HepG2 (cell line): Measurements from ENCODE around the gene PRRT1. TPM values are rescaled to one million over a fixed set of nuclear protein-coding genes. Genes with fewer than 3 reads are reported as not detected.
A peak's percentile ranks its signal among the peaks of the same experiment; 100 is the strongest.

Experiments used
- BCL6 ChIP-seq: IDR thresholded peaks from 2 replicates; pipeline ENCODE4 v1.6.1; 2016; ENCODE audit warnings: missing genetic modification reagents, missing compliant biosample characterization
- BHLHE40 ChIP-seq: IDR thresholded peaks from 2 replicates; pipeline ENCODE4 v1.6.1; 2011; ENCODE audit warnings: low read length, improper control_type of control experiment
- CSRNP1 ChIP-seq: sonication (generic); formaldehyde crosslinking; IDR thresholded peaks from 2 replicates; pipeline ENCODE4 v1.8.1; 2023; ENCODE audit warnings: mild to moderate bottlenecking, missing genetic modification reagents
- HOMEZ ChIP-seq: IDR thresholded peaks from 2 replicates; pipeline ENCODE4 v1.6.1; 2016; ENCODE audit warnings: low read depth
- IKZF5 ChIP-seq: IDR thresholded peaks from 2 replicates; pipeline ENCODE4 v1.6.1; 2018; ENCODE audit warnings: missing genetic modification reagents, mild to moderate bottlenecking, missing compliant biosample characterization
- MXI1 ChIP-seq: IDR thresholded peaks from 3 replicates; pipeline ENCODE4 v1.6.1; 2012; ENCODE audit warnings: low read depth, low read length, inconsistent platforms, borderline replicate concordance
- NAIF1 ChIP-seq: sonication (generic); formaldehyde crosslinking; IDR thresholded peaks from 2 replicates; pipeline ENCODE4 v1.5.0; 2020; ENCODE audit warnings: mild to moderate bottlenecking, missing genetic modification reagents, borderline replicate concordance
- RAD21 ChIP-seq: fragments of 450-650 bp; formaldehyde crosslinking; IDR thresholded peaks from 2 replicates; pipeline ENCODE4 v1.5.0; 2020; ENCODE audit warnings: mild to moderate bottlenecking
- SIN3A ChIP-seq: IDR thresholded peaks from 2 replicates; pipeline ENCODE4 v1.6.1; 2011; ENCODE audit warnings: low read depth, mild to moderate bottlenecking, control low read depth, low read length, borderline replicate concordance
- SMAD9 ChIP-seq: sonication (generic); formaldehyde crosslinking; IDR thresholded peaks from 2 replicates; pipeline ENCODE4 v1.5.1; 2020; ENCODE audit warnings: mild to moderate bottlenecking, missing genetic modification reagents
- SP2 ChIP-seq: sonication (generic); formaldehyde crosslinking; IDR thresholded peaks from 2 replicates; pipeline ENCODE4 v1.5.1; 2020; ENCODE audit warnings: mild to moderate bottlenecking, missing genetic modification reagents
- SRSF9 ChIP-seq: fragments of 200-400 bp; formaldehyde crosslinking; IDR thresholded peaks from 2 replicates; pipeline ENCODE4 v1.6.1; 2018; ENCODE audit warnings: borderline replicate concordance, mild to moderate bottlenecking, low read depth, low read length; ENCODE audit not compliant: insufficient read depth, poor library complexity, severe bottlenecking
- TFAP4 ChIP-seq: sonication (generic); IDR thresholded peaks from 2 replicates; pipeline ENCODE4 v1.6.1; 2016; ENCODE audit warnings: low read depth, borderline replicate concordance
- YEATS2 ChIP-seq: sonication (generic); formaldehyde crosslinking; IDR thresholded peaks from 2 replicates; pipeline ENCODE4 v1.4.0; 2020; ENCODE audit warnings: missing genetic modification reagents, borderline replicate concordance
- ZNF576 ChIP-seq: sonication (generic); formaldehyde crosslinking; IDR thresholded peaks from 2 replicates; pipeline ENCODE4 v1.4.0; 2020; ENCODE audit warnings: mild to moderate bottlenecking, missing genetic modification reagents
- ZNF780A ChIP-seq: sonication (generic); formaldehyde crosslinking; IDR thresholded peaks from 2 replicates; pipeline ENCODE4 v1.8.0; 2022; ENCODE audit warnings: mild to moderate bottlenecking, missing genetic modification reagents, moderate library complexity
- ZNF790 ChIP-seq: sonication (generic); formaldehyde crosslinking; IDR thresholded peaks from 2 replicates; pipeline ENCODE4 v1.8.0; 2022; ENCODE audit warnings: missing genetic modification reagents, mild to moderate bottlenecking, borderline replicate concordance
- polyA plus RNA-seq, 8 experiments: library from polyadenylated mRNA; depleted of rRNA in 3 of 8; stranded (reverse) in 7 of 8; unstranded in 1 of 8; fragments of >200 nt; fragmentation: Illumina TruSeq in 4 of 8; extraction: Trizol in 4 of 8; gene quantifications; 2 replicates each; pipeline versions ENCODE4 v1.2.1 to v1.2.3, GENCODE V29; 2011 to 2016; ENCODE audit warnings: low read depth in 4 of 8, missing spikeins in 1 of 8, mixed read lengths in 1 of 8; ENCODE audit not compliant: insufficient read depth in 1 of 8
- total RNA-seq, 5 experiments: library from RNA; depleted of rRNA; stranded (reverse); fragments of >200 nt; fragmentation: Illumina TruSeq; extraction: Trizol; gene quantifications; 2 replicates each; pipeline ENCODE4 v1.2.3, GENCODE V29; 2016; ENCODE audit warnings: low read depth in 1 of 5

Gene PRRT1
- total and polyA plus RNA-seq, 2 of the 13 experiments (the other 11 are each of a cell fraction or from before 2014, with no cell fraction given), result 0.64 to 1.4 TPM

DNA sequence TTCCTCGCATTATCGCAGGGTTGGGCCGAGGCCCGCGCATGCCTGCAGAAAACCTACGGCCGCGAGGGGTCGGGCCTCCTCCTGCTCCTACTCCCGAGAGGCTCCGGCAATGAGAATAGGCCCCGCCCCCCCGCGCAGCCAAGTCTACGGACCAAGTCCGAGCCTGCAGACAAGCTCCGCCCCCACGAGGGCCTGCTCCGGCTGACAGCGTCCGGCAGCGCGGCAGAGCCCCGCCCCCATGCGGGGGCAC is 43.8 kb upstream of the PRRT1 start (continued):
- TF ChIP-seq IKZF5 (CRISPR knock-in tag) (0 out of 2 replicates have a peak, but pooled peaks have one; percentile 75), ZNF576 (no peak), HOMEZ (peak; percentile 81), TFAP4 (peak; percentile 59; the same call in 1 of the 2 replicates), SRSF9 (no peak), CSRNP1 (peak; percentile 98; the same call in 1 of the 2 replicates), ZNF790 (CRISPR knock-in tag) (0 out of 2 replicates have a peak, but pooled peaks have one; percentile 8), SP2 (CRISPR knock-in tag) (peak; percentile 69), BCL6 (CRISPR knock-in tag) (no peak), RAD21 (peak; percentile 29; the same call in 1 of the 2 replicates), NAIF1 (0 out of 2 replicates have a peak, but pooled peaks have one; percentile 42), SMAD9 (CRISPR knock-in tag) (0 out of 2 replicates have a peak, but pooled peaks have one; percentile 31), SIN3A (peak; percentile 80; the same call in 1 of the 2 replicates), ZNF780A (CRISPR knock-in tag) (no peak), MXI1 (peak; percentile 97; the same call in 1 of the 3 replicates), BHLHE40 (peak; percentile 71; the same call in 1 of the 2 replicates), YEATS2 (CRISPR knock-in tag) (peak; percentile 78; the same call in 1 of the 2 replicates)
